ENCODE results near the gene DOCK4.

DNA sequence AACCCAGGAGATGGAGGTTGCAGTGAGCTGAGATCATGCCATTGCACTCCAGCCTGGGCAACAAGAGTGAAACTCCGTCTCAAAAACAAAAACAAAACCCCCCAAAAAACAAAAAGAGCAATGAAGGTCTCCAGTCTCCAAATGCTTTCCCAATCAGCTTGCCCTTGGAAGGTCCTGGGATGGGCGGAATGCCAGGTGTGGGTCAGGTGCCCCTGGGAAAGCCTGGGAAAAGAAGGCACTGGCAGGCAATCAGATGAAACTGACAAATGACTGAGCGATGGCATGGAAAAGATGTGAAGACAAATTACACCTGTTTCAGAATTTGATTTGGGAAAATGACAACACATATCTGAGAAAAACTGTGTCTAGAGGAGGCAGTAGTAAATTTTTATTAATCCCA is 433.5 kb downstream of the DOCK4 start:
- TF ChIP-seq POLR2A (IDR thresholded peaks at IDR 0.05), result no peak
- TF ChIP-seq CTCF (IDR thresholded peaks at IDR 0.05), result no peak
- TF ChIP-seq POLR2AphosphoS5 (IDR thresholded peaks at IDR 0.05), result no peak
